HL-60 (cell line): ENCODE measurements around the gene POLR2F.
"Not testable (repeated sequence)": the region's sequence is repeated elsewhere in the genome, so short reads cannot be mapped to it uniquely, and the experiment has no call there.

ENCODE experiments used
- CTCF ChIP-seq: IDR thresholded peaks from one replicate; pipeline ENCODE4 v1.5.1; 2011; ENCODE audit warnings: low read length, control low read depth, inconsistent platforms; ENCODE audit not compliant: insufficient read depth
- POLR2AphosphoS5 ChIP-seq: IDR thresholded peaks from 2 replicates; pipeline ENCODE4 v1.6.1; 2012; ENCODE audit warnings: low read depth
- REST ChIP-seq: IDR thresholded peaks from 2 replicates; pipeline ENCODE4 v1.6.1; 2012; ENCODE audit warnings: low read depth; ENCODE audit not compliant: insufficient replicate concordance
- SPI1 ChIP-seq: IDR thresholded peaks from 2 replicates; pipeline ENCODE4 v1.6.1; 2012; ENCODE audit warnings: low read depth, mild to moderate bottlenecking, borderline replicate concordance

GRCh38 chr22:37944423-37944822 lies 9.1 kb upstream of the POLR2F start:
- TF ChIP-seq CTCF, POLR2AphosphoS5, REST, SPI1: not testable (repeated sequence)
